SHP77 (cell line): Measurements from ENCODE around the gene B4GALT1.
"Not testable (repeated sequence)": the region's sequence is repeated elsewhere in the genome, so short reads cannot be mapped to it uniquely, and the experiment has no call there.

Source experiments
- DNase-seq, 2 experiments: peaks; one replicate each; lab custom pipeline; 2025; lab: John Stamatoyannopoulos, UW

B4GALT1 gene

GRCh38 chr9:33184963-33185362 lies 17.8 kb upstream of the B4GALT1 start:
- no peak for DNase-seq

- no peak for DNase-seq
These were observed 15.4 kb upstream of the B4GALT1 start for GRCh38 chr9:33182519-33182918.

GRCh38 chr9:33180526-33181184 lies 13.5 kb upstream of the B4GALT1 start:
- DNase-seq, result no peak

GRCh38 chr9:33178972-33179697 lies 12.0 kb upstream of the B4GALT1 start:
- no peak for DNase-seq

GRCh38 chr9:33177639-33178038 lies 10.5 kb upstream of the B4GALT1 start:
- DNase-seq, result no peak

- no peak for DNase-seq
These were observed 9.9 kb upstream of the B4GALT1 start for GRCh38 chr9:33177086-33177485.

- no peak for DNase-seq
These were observed 8.7 kb upstream of the B4GALT1 start for GRCh38 chr9:33175649-33176325.

GRCh38 chr9:33172256-33173238 lies 5.4 kb upstream of the B4GALT1 start:
- no peak for DNase-seq

- DNase-seq, result peak; percentile 33 to 43
These were observed 3.6 kb upstream of the B4GALT1 start for GRCh38 chr9:33170464-33171415.

GRCh38 chr9:33168941-33169544 lies 1.9 kb upstream of the B4GALT1 start:
- no peak for DNase-seq

- no peak for DNase-seq
These were observed 881 bp upstream of the B4GALT1 start for GRCh38 chr9:33167972-33168461.

- DNase-seq, result no peak
These were observed 679 bp downstream of the B4GALT1 start for GRCh38 chr9:33166231-33167083.

GRCh38 chr9:33165263-33166151 lies 1.6 kb downstream of the B4GALT1 start:
- DNase-seq, result no peak

- not testable (repeated sequence) for DNase-seq
These were observed 2.2 kb downstream of the B4GALT1 start for GRCh38 chr9:33164921-33165262.

GRCh38 chr9:33164138-33164809 lies 2.9 kb downstream of the B4GALT1 start:
- DNase-seq, result no peak

GRCh38 chr9:33163433-33164137 lies 3.6 kb downstream of the B4GALT1 start:
- DNase-seq, result no peak

GRCh38 chr9:33162721-33163311 lies 4.3 kb downstream of the B4GALT1 start:
- DNase-seq, result no peak
